K562 (cell line): Measurements from ENCODE around the gene MBD6. TPM values are rescaled to one million over a fixed set of nuclear protein-coding genes. Genes with fewer than 3 reads are reported as not detected.

Experiments used
- HOXB6 ChIP-seq: fragments of 250-450 bp; sonication (Bioruptor Pico); IDR thresholded peaks from 2 replicates; pipeline ENCODE4 v1.5.1; 2022; ENCODE audit warnings: mild to moderate bottlenecking, borderline replicate concordance
- ILK ChIP-seq: fragments of 450-650 bp; IDR thresholded peaks from 2 replicates; pipeline ENCODE4 v1.6.1; 2016; ENCODE audit warnings: missing genetic modification characterization, low read depth, mild to moderate bottlenecking, missing compliant biosample characterization, moderate library complexity, borderline replicate concordance
- NR2C1 ChIP-seq, 2 experiments: fragments of 450-650 bp; IDR thresholded peaks; 2 replicates each; pipeline ENCODE4 v1.6.1; 2017; ENCODE audit warnings: mild to moderate bottlenecking in 2 of 2, antibody characterized with exemption in 1 of 2, inconsistent platforms in 1 of 2, missing compliant biosample characterization in 1 of 2, missing genetic modification characterization in 1 of 2
- RBFOX2 ChIP-seq: fragments of 200-400 bp; formaldehyde crosslinking; IDR thresholded peaks from 2 replicates; pipeline ENCODE4 v1.6.1; 2017; ENCODE audit warnings: low read depth, mild to moderate bottlenecking, low read length, moderate library complexity
- SIRT6 ChIP-seq: IDR thresholded peaks from one replicate; pipeline ENCODE4 v1.6.1; 2012; ENCODE audit warnings: low read depth, mild to moderate bottlenecking, control low read depth, inconsistent platforms, low read length, moderate library complexity
- ZBTB7A ChIP-seq: IDR thresholded peaks from 2 replicates; pipeline ENCODE4 v1.6.1; 2011; ENCODE audit warnings: low read depth, mild to moderate bottlenecking, low read length, moderate library complexity, borderline replicate concordance; ENCODE audit not compliant: control insufficient read depth
- ZNF589 ChIP-seq: fragments of 200-800 bp; sonication (Bioruptor generic); IDR thresholded peaks from 2 replicates; pipeline ENCODE4 v1.6.1; 2016; ENCODE audit warnings: low read depth, missing genetic modification characterization, missing compliant biosample characterization
- ZNF76 ChIP-seq: fragments of 250-450 bp; sonication (Bioruptor Pico); IDR thresholded peaks from 2 replicates; pipeline ENCODE4 v1.4.0; 2020; ENCODE audit warnings: mild to moderate bottlenecking, moderate library complexity, borderline replicate concordance
- polyA plus RNA-seq, 8 experiments: library from polyadenylated mRNA; depleted of rRNA in 4 of 8; stranded (reverse) in 5 of 8; unstranded in 3 of 8; fragments of >200 nt; fragmentation: Nextera tagmentation in 2 of 8; fragmentation: Illumina TruSeq in 1 of 8; extraction: Ambion mirVana in 2 of 8; extraction: Trizol in 1 of 8; gene quantifications; 2 replicates each; pipeline versions ENCODE4 v1.2.1 to v1.2.3, GENCODE V29; 2011 to 2014; ENCODE audit warnings: inconsistent platforms in 1 of 8, missing spikeins in 1 of 8
- total RNA-seq, 7 experiments: library from RNA; depleted of rRNA in 6 of 7; stranded (reverse); fragments of >200 nt in 6 of 7; fragmentation: Illumina TruSeq in 2 of 7; extraction: Trizol in 2 of 7; gene quantifications; 2 replicates each; pipeline versions ENCODE4 v1.2.1 to v1.2.3, GENCODE V29; 2011 to 2021; ENCODE audit warnings: low replicate concordance in 1 of 7
- TF ChIP-seq, protein P1 (sequence below): sonication (generic); formaldehyde crosslinking; IDR thresholded peaks from 2 replicates; pipeline ENCODE4 v1.8.1; 2023; ENCODE audit warnings: missing genetic modification reagents, mild to moderate bottlenecking, borderline replicate concordance
- TF ChIP-seq, protein P2 (sequence below): fragments of 250-450 bp; sonication (Bioruptor Pico); IDR thresholded peaks from 2 replicates; pipeline ENCODE4 v1.5.0; 2022; ENCODE audit warnings: mild to moderate bottlenecking
- TF ChIP-seq, protein P3 (sequence below): fragments of 250-450 bp; sonication (Bioruptor Pico); IDR thresholded peaks from 2 replicates; pipeline ENCODE4 v1.5.0; 2020; ENCODE audit warnings: mild to moderate bottlenecking, borderline replicate concordance
- TF ChIP-seq, protein P4 (sequence below): sonication (generic); formaldehyde crosslinking; IDR thresholded peaks from 2 replicates; pipeline ENCODE4 v1.8.0; 2023; ENCODE audit warnings: mild to moderate bottlenecking, missing genetic modification reagents

The MBD6 gene
- total and polyA plus RNA-seq, 9 of the 15 experiments (the other 6 are each of a cell fraction or from before 2014, with no cell fraction given) = 2.0 to 54.8 (median 3.8) TPM

DNA sequence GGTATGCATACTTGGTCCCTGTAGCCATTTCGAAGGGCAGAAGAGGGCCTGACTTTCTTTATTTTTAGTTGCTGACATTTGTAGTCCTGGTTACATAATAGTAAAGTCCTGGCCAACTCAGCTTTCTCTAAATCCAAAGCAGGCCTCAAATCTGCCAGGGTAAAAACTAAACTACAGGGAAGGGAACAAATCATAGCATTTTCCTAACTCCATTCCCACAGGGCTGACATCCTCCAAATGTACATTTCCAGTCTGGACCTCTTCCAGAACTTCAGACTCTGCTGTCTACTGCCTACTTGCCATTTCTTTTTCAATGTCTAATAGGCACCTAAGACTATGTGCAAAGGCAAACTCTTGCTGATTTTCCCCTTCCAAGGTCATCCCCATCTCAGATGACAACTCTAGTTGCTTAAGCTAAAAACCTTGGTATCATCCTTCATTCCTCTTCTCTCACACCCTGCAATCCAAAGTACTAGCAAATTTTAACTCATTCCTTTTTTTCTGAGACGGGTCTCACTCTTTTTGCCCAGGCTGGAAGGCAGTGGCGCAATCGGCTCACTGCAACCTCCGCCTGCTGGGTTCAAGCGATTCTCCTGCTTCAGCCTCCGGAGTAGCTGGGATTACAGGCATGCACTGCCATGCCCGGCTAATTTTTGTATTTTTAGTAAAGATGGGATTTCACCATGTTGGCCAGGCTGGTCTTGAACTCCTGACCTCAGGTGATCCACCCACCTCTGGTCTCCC, 4.3 kb upstream of the MBD6 start (continued):
- TF ChIP-seq, protein P1, sequence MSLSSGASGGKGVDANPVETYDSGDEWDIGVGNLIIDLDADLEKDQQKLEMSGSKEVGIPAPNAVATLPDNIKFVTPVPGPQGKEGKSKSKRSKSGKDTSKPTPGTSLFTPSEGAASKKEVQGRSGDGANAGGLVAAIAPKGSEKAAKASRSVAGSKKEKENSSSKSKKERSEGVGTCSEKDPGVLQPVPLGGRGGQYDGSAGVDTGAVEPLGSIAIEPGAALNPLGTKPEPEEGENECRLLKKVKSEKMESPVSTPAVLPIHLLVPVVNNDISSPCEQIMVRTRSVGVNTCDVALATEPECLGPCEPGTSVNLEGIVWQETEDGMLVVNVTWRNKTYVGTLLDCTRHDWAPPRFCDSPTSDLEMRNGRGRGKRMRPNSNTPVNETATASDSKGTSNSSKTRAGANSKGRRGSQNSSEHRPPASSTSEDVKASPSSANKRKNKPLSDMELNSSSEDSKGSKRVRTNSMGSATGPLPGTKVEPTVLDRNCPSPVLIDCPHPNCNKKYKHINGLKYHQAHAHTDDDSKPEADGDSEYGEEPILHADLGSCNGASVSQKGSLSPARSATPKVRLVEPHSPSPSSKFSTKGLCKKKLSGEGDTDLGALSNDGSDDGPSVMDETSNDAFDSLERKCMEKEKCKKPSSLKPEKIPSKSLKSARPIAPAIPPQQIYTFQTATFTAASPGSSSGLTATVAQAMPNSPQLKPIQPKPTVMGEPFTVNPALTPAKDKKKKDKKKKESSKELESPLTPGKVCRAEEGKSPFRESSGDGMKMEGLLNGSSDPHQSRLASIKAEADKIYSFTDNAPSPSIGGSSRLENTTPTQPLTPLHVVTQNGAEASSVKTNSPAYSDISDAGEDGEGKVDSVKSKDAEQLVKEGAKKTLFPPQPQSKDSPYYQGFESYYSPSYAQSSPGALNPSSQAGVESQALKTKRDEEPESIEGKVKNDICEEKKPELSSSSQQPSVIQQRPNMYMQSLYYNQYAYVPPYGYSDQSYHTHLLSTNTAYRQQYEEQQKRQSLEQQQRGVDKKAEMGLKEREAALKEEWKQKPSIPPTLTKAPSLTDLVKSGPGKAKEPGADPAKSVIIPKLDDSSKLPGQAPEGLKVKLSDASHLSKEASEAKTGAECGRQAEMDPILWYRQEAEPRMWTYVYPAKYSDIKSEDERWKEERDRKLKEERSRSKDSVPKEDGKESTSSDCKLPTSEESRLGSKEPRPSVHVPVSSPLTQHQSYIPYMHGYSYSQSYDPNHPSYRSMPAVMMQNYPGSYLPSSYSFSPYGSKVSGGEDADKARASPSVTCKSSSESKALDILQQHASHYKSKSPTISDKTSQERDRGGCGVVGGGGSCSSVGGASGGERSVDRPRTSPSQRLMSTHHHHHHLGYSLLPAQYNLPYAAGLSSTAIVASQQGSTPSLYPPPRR = no peak
- TF ChIP-seq, protein P2, sequence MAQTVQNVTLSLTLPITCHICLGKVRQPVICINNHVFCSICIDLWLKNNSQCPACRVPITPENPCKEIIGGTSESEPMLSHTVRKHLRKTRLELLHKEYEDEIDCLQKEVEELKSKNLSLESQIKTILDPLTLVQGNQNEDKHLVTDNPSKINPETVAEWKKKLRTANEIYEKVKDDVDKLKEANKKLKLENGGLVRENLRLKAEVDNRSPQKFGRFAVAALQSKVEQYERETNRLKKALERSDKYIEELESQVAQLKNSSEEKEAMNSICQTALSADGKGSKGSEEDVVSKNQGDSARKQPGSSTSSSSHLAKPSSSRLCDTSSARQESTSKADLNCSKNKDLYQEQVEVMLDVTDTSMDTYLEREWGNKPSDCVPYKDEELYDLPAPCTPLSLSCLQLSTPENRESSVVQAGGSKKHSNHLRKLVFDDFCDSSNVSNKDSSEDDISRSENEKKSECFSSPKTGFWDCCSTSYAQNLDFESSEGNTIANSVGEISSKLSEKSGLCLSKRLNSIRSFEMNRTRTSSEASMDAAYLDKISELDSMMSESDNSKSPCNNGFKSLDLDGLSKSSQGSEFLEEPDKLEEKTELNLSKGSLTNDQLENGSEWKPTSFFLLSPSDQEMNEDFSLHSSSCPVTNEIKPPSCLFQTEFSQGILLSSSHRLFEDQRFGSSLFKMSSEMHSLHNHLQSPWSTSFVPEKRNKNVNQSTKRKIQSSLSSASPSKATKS (CRISPR knock-in tag) = no peak
- TF ChIP-seq ZNF589 (no peak), ILK (no peak), RBFOX2 (peak; percentile 41; the same call in 1 of the 2 replicates), ZBTB7A (no peak), HOXB6 (CRISPR knock-in tag) (no peak), NR2C1 (IDR thresholded peaks at IDR 0.05) (no peak), NR2C1 (tag; IDR thresholded peaks at IDR 0.05) (no peak), ZNF76 (no peak), SIRT6 (peak; percentile 19)
- TF ChIP-seq, protein P3, sequence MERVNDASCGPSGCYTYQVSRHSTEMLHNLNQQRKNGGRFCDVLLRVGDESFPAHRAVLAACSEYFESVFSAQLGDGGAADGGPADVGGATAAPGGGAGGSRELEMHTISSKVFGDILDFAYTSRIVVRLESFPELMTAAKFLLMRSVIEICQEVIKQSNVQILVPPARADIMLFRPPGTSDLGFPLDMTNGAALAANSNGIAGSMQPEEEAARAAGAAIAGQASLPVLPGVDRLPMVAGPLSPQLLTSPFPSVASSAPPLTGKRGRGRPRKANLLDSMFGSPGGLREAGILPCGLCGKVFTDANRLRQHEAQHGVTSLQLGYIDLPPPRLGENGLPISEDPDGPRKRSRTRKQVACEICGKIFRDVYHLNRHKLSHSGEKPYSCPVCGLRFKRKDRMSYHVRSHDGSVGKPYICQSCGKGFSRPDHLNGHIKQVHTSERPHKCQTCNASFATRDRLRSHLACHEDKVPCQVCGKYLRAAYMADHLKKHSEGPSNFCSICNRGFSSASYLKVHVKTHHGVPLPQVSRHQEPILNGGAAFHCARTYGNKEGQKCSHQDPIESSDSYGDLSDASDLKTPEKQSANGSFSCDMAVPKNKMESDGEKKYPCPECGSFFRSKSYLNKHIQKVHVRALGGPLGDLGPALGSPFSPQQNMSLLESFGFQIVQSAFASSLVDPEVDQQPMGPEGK (CRISPR knock-in tag) = no peak
- TF ChIP-seq, protein P4, sequence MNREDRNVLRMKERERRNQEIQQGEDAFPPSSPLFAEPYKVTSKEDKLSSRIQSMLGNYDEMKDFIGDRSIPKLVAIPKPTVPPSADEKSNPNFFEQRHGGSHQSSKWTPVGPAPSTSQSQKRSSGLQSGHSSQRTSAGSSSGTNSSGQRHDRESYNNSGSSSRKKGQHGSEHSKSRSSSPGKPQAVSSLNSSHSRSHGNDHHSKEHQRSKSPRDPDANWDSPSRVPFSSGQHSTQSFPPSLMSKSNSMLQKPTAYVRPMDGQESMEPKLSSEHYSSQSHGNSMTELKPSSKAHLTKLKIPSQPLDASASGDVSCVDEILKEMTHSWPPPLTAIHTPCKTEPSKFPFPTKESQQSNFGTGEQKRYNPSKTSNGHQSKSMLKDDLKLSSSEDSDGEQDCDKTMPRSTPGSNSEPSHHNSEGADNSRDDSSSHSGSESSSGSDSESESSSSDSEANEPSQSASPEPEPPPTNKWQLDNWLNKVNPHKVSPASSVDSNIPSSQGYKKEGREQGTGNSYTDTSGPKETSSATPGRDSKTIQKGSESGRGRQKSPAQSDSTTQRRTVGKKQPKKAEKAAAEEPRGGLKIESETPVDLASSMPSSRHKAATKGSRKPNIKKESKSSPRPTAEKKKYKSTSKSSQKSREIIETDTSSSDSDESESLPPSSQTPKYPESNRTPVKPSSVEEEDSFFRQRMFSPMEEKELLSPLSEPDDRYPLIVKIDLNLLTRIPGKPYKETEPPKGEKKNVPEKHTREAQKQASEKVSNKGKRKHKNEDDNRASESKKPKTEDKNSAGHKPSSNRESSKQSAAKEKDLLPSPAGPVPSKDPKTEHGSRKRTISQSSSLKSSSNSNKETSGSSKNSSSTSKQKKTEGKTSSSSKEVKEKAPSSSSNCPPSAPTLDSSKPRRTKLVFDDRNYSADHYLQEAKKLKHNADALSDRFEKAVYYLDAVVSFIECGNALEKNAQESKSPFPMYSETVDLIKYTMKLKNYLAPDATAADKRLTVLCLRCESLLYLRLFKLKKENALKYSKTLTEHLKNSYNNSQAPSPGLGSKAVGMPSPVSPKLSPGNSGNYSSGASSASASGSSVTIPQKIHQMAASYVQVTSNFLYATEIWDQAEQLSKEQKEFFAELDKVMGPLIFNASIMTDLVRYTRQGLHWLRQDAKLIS (CRISPR knock-in tag) = peak; percentile 17; the same call in 1 of the 2 replicates
